GM18499 (cell line): ENCODE measurements around the gene NUDT7.

Experiments used
- ATAC-seq: cut with Tn5 transposase; IDR thresholded peaks from one replicate; pipeline ENCODE4 v1.9.1; 2021; ENCODE audit warnings: moderate number of reproducible peaks; ENCODE audit not compliant: insufficient read depth, unreplicated experiment

Gene NUDT7

DNA sequence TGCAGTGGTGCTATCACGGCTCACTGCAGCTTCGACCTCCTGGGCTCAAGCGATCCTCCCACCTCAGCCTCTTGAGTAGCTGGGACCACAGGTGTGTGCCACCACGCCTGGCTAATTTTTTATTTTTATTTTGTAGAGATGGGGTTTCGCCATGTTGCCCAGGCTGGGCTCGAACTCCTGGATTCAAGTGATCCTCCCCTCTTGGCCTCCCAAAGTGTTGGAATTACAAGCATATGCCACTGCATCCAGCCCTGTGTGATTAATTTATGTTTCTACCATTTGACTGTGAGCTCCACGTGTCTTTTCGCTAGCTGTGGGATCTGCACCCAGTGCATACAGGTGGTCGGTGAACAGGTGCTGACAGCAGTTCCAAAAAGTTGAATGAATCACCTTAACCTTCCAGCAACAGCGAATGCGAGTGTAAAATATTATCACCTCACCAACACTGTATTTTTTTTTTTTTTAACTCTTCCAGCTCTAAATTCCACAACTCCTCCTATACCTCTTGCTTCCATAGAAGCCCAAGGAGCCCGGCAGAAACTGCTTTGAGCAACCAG, 484 bp upstream of the NUDT7 start:
- peak; percentile 26 for ATAC-seq

DNA sequence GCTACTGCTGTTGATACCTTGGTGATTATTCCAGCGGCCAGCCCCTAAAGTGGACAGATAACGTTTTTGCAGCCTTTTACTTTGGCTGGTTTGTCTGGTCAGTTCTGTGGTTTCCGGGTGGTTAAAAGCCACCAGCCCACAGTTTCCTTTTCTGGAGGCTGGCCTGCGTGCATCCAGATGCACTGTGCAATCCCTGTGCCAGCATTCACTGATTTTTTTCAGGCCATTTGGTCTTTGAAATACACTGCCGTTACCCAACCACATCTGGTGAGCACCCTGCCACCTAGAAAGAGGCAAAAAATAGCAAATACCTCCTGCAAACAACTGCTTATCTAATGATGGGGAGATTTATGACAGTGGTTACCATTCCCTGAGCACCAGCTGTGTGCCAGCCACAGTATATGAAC, 797 bp downstream of the NUDT7 start:
- ATAC-seq, result peak; percentile 23

DNA sequence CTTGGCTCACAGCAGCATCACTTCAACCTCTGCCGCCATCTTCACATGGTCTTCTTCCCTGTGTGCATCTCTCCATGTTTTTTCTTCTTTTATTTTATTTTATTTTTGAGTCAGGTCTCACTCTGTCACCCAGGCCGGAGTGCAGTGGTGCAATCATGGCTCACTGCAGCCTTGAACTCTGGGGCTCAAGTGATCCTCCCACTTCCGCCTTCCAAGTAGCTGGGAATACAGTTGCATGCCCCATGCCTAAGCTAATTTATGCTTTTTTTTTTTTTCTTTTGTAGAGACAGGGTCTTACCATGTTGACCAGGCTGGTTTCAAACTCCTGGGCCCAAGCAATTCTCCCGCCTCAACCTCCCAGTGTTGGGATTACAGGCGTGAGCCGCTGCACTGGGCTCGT, 1.9 kb downstream of the NUDT7 start:
- ATAC-seq, result no peak

DNA sequence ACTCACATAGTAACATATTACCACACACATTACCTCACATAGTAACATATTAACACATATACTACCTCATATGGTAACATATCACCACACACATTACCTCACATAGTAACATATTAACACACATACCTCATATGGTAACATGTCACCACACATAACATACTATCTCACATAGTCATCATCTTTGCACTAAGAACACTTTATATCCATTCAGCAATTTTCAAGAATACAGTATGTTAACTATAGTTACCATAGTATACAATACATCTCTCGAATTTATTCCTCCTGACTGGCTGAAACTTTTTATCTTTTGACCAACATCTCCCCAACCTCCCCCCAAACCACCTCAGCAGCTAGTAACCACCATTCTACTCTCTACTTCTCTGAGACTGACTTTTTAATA, 7.6 kb downstream of the NUDT7 start:
- no peak for ATAC-seq

DNA sequence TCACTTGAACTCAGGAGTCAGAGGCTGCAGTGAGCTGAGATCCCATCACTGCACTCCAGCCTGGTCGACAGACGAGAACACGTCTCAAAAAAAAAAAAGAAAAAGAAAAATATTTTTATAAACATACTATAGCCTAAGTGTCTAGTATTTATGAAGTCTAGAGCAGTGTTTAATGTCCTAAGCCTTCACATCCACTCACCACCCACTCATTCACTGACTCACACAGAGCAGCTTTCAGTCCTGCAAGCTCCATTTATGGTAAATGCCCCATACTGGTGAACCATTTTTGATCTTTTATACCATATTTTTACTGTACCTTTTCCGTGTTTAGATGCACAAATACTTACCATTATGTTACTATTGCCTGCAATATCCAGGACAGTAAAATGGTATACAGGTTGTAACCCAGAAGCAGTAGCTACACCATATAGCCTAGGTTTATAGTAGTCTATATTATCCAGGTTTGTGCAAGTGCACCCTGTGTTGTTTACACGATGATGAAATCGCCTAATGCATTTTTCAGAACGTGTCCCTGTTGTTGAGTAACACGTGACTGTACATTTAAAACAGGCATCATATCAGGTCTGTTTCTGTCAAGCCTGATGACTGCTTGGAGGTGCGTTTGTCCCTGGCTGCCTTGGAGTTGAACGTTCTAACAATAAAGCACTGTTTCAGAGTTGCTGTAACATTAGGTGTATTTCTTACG, 10.1 kb downstream of the NUDT7 start:
- ATAC-seq, result no peak

DNA sequence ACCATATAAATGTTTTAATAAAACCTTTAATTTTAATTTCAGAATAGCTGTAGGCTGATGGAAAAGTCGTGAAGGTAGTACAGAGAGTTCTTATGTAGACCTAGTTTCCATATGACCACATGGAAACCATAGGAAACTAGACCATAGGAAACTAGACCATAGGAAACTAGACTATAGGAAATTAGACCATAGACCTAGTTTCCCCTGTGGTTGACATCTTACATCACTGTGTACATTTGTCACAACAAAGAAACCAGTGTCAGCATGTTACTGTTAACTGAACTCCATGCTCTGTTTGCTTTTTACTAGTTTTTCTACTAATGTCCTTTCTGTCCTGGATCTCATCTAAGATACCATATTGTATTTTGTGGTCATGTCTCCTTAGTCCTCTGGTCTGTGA, 14.6 kb downstream of the NUDT7 start:
- peak; percentile 76 for ATAC-seq

DNA sequence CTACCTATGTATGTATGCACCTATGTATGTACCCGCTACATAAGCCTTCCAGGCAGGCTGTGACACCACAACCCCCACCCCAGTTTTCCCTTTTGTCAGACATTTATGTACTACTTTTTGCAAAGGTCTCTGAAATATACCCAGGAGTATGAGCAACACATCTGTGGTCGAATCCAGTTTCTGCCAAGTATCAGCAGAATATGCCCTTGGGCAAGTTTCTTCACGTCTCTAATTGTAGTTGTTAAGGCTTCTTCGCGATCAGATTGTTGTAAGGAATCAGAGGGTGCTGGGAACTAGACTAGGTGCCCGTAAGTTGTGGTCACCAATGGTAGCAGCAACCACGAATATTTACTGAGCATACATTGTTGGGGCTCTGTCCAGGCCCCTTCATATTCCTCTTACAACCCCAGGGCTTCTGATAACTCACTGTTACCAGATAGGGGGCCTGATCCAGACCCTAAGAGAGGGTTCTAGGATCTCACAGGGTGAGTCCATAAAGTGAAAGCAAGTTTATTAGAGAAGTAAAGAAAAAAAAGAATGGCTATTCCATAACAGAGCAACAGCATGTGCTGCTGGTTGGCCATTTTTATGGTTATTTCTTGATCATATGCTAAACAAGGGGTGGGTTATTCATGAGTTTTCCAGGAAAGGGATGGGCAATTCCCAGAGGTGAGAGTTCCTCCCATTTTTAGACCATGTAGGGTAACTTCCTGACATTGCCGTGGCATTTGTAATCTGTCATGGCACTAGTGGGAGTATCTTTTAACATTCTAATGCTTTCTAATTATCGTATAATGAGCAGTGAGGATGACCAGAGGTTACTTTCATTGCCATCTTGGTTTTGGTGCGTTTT, 16.6 kb downstream of the NUDT7 start:
- ATAC-seq, result no peak

DNA sequence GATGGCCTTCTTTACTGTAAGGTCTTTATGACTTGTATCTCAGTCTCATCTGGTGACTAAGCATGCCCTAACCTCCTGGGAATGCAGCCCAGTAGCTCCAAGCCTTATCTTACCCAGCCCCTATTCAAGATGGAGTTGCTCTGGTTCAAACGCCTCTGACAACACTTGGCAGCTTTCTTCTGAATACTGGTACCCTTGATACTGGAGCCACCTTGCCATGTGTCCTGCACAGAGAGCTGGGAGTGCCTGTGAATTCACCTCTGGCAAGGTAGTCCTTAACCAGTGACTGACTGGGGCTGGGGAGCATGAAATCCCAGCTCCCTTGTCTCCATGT, 17.2 kb downstream of the NUDT7 start:
- ATAC-seq, result no peak

DNA sequence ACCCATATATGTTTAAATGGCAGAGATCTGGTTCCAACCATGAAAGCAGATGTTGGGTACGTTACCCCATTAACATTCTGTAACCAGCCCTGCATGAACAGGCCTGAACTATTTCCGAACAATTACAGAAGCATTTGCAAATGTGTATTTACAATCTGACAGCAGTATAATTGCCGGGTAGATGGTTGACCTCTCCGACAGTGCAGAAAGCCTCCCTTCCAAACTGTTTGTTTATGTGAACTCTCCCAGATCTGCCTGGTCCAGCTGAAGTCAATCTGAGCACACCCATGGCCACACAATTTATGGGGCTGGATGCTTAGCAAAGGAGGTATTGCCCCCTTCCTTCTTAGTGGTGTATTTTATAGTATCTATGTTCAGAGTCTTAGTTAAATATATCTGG, 21.8 kb downstream of the NUDT7 start:
- ATAC-seq, result no peak

DNA sequence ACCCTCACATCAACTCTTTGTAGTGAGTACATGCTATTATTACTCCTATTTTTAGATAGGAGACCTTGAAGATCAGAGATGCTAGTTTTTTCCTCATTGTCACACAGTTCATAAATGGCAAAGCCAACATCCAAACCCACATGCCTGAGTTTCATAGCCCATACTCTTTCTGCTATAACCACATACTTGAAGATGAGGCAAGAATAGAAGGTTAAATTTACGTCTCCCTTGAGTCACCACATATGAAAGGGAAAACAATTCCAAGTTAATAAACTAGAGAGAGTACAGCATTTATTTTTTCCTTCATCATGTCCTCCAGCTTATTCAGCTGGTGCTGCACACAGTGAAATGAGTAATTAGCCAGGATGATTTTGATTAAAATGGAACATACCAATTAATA, 23.7 kb downstream of the NUDT7 start:
- no peak for ATAC-seq

DNA sequence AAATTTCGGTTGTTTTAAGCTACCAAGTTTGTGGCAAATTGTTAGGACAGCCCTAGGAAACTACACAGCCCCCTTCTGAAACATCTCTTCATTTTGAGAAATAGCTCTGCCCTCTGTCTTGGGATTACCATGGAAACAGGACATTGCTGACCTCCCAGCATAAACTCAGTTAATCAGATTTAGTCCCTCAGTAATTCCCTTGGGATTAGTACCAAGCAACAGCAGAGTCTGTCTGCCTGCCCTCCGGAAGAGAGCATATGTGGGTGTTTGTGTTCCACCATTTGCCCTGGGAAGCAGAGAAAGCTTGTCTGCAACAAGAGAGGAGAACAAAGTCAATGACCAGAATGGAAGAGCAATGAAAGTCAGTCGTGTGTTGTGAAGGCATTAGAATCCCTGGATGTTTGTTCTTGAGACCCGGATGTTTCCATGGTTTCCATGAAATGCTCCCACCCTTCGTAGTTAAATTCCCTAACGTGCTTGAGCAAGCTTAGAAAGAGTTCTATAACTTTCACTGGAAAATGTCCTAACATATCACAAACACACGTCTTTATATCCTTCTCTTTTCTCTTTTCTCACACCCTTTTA, 26.2 kb downstream of the NUDT7 start:
- no peak for ATAC-seq

DNA sequence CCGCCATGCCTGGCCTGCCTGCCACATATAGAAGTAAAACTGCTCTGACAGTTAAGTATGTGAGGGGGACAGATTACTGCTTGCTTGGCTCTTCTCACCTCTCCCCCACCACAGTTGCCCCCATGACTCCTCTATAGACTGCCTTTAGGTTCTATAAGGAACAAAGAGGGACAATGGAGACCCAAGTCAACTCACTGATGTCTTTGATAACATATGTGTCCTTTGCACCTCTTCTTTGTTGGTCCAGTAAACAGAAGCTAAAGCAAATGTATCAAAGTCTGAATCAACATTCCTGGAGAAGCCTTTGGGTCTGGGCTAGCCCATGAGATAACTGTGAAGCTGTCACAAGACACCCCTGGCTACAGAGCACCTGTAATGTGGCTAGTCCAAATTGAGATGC, 27.1 kb downstream of the NUDT7 start:
- ATAC-seq, result no peak

DNA sequence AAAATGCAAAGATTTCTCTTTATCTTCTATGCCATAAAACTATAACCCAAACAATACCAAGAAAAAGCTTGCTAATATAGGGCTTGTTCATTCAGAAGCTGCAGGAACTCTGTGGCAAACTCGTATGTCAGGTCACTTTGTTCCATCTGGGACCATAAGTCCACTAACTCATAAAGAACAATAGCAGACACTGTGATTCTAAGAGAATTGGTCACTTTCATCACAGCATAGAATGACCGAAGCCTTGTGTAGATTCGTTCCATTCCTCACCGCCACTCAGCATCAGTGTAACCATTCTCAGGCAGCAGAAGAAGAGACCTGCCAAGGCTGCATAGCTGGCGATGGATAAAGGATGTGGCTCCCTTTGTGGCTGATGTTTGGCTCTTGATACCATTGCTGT, 35.7 kb downstream of the NUDT7 start:
- no peak for ATAC-seq

DNA sequence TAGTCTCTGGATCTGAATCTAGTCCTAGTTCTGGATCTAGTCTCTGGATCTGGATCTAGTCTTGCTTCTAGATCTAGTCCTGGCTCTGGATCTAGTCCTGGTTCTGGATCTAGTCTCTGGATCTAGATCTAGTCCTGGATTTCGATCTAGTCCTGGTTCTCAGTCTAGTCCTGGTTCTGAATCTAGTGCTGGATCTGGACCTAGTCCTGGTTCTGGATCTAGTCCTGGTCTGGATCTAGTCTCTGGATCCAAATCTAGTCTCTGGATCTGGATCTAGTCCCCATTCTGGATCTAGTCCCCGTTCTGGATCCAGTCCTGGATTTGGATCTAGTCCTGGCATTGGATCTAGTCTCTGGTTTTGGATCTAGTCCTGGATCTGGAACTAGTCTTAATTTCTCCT, 36.2 kb downstream of the NUDT7 start:
- ATAC-seq, result no peak

DNA sequence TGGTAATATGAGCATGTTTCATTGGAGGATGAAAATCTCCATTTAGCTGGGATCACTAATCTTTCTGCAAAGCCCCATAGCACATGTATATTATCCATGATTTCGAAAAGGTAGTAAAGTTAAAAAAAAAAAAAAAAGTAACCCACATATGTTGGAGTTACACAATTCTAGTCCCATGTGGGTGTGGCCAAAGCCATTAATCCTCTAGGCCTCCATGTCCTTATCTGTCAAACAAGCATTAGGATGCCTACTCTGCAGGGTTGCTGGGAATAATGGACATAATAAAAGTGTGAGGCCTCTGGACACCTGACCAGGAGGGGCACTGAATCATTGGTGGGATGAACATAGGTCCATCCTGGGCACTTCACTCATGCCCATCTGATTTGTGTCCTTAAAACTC, 36.9 kb downstream of the NUDT7 start:
- ATAC-seq, result no peak

DNA sequence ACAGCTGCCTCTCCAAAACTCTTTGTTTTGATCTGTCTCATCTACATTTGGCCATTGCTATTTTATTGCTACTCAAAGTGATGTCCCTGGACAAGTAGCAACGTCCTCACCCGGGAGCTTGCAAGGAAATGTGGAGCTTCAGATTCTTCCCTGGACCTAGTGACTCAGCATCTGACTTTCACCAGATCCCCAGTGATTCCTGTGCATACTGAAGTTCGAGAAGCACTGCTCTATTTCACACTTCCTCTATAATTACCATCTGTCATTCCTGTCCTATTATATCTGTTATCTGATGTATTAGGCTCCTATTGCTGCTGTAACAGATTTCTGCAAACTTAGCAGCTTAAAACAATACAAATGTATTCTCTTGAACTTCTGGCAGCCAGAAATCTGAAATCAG, 37.5 kb downstream of the NUDT7 start:
- no peak for ATAC-seq

DNA sequence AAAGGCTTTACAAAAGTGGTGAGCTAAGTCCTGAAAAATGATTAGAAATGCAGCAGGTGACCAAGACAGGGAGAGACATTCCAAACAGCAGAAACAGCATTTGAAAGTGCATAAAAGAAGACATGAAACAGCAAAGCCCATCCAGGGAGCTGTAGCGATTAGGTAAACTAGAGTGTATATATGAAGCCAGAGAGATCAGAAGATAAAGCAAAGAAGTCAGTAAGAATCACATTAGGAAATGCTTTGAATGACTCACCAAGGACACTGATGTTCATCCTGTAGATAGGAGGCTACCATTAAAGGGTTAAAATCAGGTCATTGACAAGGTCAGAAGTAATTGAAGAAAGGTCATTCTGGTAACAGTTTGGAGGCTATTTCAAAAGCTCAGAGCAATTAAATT, 38.5 kb downstream of the NUDT7 start:
- no peak for ATAC-seq

DNA sequence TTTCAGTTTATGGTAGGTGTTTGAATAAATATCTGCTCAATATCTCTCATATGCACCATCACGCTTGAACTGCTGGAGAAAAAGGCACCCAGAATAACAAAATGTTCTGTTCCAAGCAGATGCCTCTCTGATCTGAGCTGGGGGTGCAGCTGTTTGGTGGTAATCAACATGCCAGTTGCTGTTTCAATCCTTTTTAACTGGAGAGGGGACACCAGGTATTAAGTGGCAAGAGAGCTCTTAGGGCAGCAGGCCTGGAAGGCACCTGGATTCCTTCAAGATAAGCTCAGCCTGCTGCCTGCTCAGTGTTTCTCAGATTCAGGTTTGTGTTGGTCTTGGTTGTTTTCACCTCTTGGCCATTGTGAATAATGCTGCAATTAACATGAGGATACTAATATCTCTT, 38.9 kb downstream of the NUDT7 start:
- ATAC-seq, result no peak

DNA sequence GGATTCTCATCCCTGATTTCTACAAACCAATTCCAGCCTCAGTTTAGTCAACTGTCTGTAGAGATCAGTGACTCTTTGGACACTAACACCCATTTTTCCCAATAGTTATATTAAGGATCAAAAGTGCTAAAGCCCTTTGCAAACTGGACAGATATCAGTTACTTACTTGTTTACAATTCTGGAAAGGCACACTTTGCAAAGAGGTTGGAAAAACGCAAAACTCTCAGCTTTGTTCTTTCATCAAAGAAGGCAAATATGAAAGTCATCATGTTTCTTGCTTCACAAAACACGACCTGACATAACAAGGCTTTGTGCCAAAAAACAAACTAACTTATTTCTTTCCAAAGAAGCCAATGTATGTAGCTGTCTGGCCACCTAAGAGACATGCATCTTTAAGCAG, 39.9 kb downstream of the NUDT7 start:
- no peak for ATAC-seq

DNA sequence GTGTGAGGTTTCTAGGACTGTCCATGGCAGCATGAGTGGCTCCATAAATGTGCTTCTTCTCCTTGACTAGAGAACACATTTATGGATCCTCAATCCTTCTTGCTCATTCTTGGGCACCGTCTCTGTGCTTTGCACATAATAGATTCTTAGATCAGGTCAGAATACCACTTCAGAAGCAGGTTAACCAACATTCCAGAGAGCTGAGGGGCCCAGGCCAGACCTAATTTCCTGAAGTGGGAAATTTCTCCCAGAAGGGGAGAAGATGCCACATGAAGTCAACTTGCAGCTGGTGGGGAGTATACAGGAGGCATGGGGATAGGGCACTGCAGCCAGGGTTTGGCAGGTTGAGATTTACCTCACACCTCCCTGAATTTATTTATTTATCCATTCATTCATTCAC, 41.7 kb downstream of the NUDT7 start:
- ATAC-seq, result no peak

DNA sequence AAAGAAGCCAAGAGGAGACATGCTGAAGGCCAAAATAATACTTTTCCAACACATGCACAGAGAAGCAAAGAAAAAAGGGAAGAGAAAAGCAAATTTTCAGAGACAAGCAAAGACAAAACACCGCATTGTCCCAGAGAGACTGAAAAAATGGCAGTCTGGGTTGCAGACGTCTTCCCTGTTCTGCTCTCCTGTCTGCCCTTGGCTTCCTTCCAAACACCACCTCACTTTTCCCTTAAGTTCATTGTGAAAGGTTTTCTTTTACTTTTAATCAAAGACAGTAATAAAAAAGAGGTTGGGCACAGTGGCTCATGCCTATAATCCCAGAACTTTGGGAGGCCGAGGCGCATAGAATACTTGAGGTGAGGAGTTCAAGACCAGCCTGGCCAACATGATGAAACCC, 44.9 kb downstream of the NUDT7 start:
- no peak for ATAC-seq
